H9 (cell line): ENCODE data around the gene GPR87. TPM values are rescaled to one million over a fixed set of nuclear protein-coding genes. Genes with fewer than 3 reads are reported as not detected.

ENCODE experiments used
- DNase-seq: peaks from one replicate; pipeline ENCODE4 v3.0.0-alpha.2; 2017
- H2AFZ ChIP-seq: one replicate; pipeline ENCODE4 v1.6.1; 2013; ENCODE audit warnings: mild to moderate bottlenecking, low read length, control low read depth, moderate library complexity
- H2AK5ac ChIP-seq: 2 replicates; pipeline ENCODE4 v1.6.1; 2013; ENCODE audit warnings: low read length, control low read depth, mixed read lengths; ENCODE audit not compliant: insufficient read length
- H2BK120ac ChIP-seq: one replicate; pipeline ENCODE4 v1.6.1; 2013; ENCODE audit warnings: low read depth, mild to moderate bottlenecking, low read length, control low read depth, inconsistent platforms; ENCODE audit not compliant: poor library complexity, severe bottlenecking
- H2BK12ac ChIP-seq: 2 replicates; pipeline ENCODE4 v1.6.1; 2013; ENCODE audit warnings: low read length, control low read depth, mixed read lengths, low read depth; ENCODE audit not compliant: insufficient read length
- H2BK15ac ChIP-seq: 2 replicates; pipeline ENCODE4 v1.6.1; 2013; ENCODE audit warnings: low read depth, low read length, control low read depth
- H2BK20ac ChIP-seq: one replicate; pipeline ENCODE4 v1.6.1; 2013; ENCODE audit warnings: low read depth, mild to moderate bottlenecking, low read length, control low read depth, inconsistent platforms; ENCODE audit not compliant: poor library complexity, severe bottlenecking
- H2BK5ac ChIP-seq: 2 replicates; pipeline ENCODE4 v1.6.1; 2013; ENCODE audit warnings: low read length, control low read depth, mixed read lengths; ENCODE audit not compliant: insufficient read length
- H3K14ac ChIP-seq: 2 replicates; pipeline ENCODE4 v1.6.1; 2013; ENCODE audit warnings: low read length, control low read depth; ENCODE audit not compliant: insufficient read depth
- H3K18ac ChIP-seq: 2 replicates; pipeline ENCODE4 v1.6.1; 2013; ENCODE audit warnings: low read depth, mild to moderate bottlenecking, mixed read lengths, low read length, control low read depth; ENCODE audit not compliant: insufficient read length
- H3K23ac ChIP-seq: 2 replicates; pipeline ENCODE4 v1.6.1; 2013; ENCODE audit warnings: low read length, control low read depth, mixed read lengths, low read depth; ENCODE audit not compliant: insufficient read length
- H3K23me2 ChIP-seq: 2 replicates; pipeline ENCODE4 v1.6.1; 2013; ENCODE audit warnings: low read depth, mild to moderate bottlenecking, mixed read lengths, low read length, control low read depth; ENCODE audit not compliant: insufficient read length, poor library complexity, severe bottlenecking
- H3K27ac ChIP-seq: 2 replicates; pipeline ENCODE4 v1.5.1; 2013; ENCODE audit warnings: low read length, control low read depth, mixed read lengths, low read depth; ENCODE audit not compliant: insufficient read length
- H3K27me3 ChIP-seq: 2 replicates; pipeline ENCODE4 v1.6.1; 2013; ENCODE audit warnings: low read length, control low read depth, inconsistent platforms; ENCODE audit not compliant: insufficient read depth
- H3K4ac ChIP-seq: 2 replicates; pipeline ENCODE4 v1.6.1; 2013; ENCODE audit warnings: low read depth, mild to moderate bottlenecking, control low read depth, inconsistent platforms, low read length, moderate library complexity
- H3K4me1 ChIP-seq: 2 replicates; pipeline ENCODE4 v1.6.1; 2013; ENCODE audit warnings: low read length, control low read depth, inconsistent platforms; ENCODE audit not compliant: insufficient read depth
- H3K4me2 ChIP-seq: 2 replicates; pipeline ENCODE4 v1.6.1; 2013; ENCODE audit warnings: low read length, control low read depth, mixed read lengths; ENCODE audit not compliant: insufficient read length, insufficient read depth
- H3K56ac ChIP-seq: 2 replicates; pipeline ENCODE4 v1.6.1; 2013; ENCODE audit warnings: low read depth, mild to moderate bottlenecking, mixed read lengths, low read length, control low read depth; ENCODE audit not compliant: insufficient read length
- H3K79me1 ChIP-seq: 2 replicates; pipeline ENCODE4 v1.6.1; 2013; ENCODE audit warnings: low read depth, mild to moderate bottlenecking, moderate library complexity, low read length, control low read depth, inconsistent platforms; ENCODE audit not compliant: insufficient read depth, poor library complexity, severe bottlenecking
- H3K79me2 ChIP-seq: 2 replicates; pipeline ENCODE4 v1.6.1; 2013; ENCODE audit warnings: low read length, control low read depth, inconsistent platforms; ENCODE audit not compliant: insufficient read depth
- H3K9ac ChIP-seq: 2 replicates; pipeline ENCODE4 v1.6.1; 2013; ENCODE audit warnings: low read length, control low read depth, mixed read lengths; ENCODE audit not compliant: insufficient read length; ENCODE audit errors: extremely low read depth
- H3K9me3 ChIP-seq: one replicate; pipeline ENCODE4 v1.6.1; 2013; ENCODE audit warnings: low read depth, low read length, inconsistent platforms; ENCODE audit not compliant: control insufficient read depth
- H3T11ph ChIP-seq: one replicate; pipeline ENCODE4 v1.6.1; 2013; ENCODE audit warnings: mild to moderate bottlenecking, low read length, control low read depth, inconsistent platforms
- H4K20me1 ChIP-seq: one replicate; pipeline ENCODE4 v1.6.1; 2013; ENCODE audit not compliant: control insufficient read depth, insufficient read length, insufficient read depth
- H4K5ac ChIP-seq: 2 replicates; pipeline ENCODE4 v1.6.1; 2013; ENCODE audit warnings: low read depth, mild to moderate bottlenecking, mixed read lengths, low read length, control low read depth; ENCODE audit not compliant: insufficient read length
- H4K8ac ChIP-seq: replicated peaks from 2 replicates; pipeline ENCODE4 v1.6.1; 2013; ENCODE audit warnings: low read length, control low read depth, mixed read lengths, low read depth; ENCODE audit not compliant: insufficient read length
- H4K91ac ChIP-seq: 2 replicates; pipeline ENCODE4 v1.6.1; 2013; ENCODE audit warnings: low read depth, mild to moderate bottlenecking, moderate library complexity, mixed read lengths, low read length, control low read depth; ENCODE audit not compliant: insufficient read length
- H3K27ac Mint-ChIP-seq, 3 experiments: 2 replicates in 2 of 3; 3 replicates in 1 of 3; pipeline ENCODE4 v1.8.0; 2020 to 2021; ENCODE audit warnings: mixed read lengths in 3 of 3, mild to moderate bottlenecking in 1 of 3, moderate library complexity in 1 of 3
- H3K27me3 Mint-ChIP-seq: 2 replicates; pipeline ENCODE4 v1.8.0; 2021; ENCODE audit warnings: low read depth, mild to moderate bottlenecking, moderate library complexity, mixed read lengths
- H3K36me3 Mint-ChIP-seq, 3 experiments: 2 replicates in 2 of 3; 3 replicates in 1 of 3; pipeline ENCODE4 v1.8.0; 2020 to 2021; ENCODE audit warnings: low read depth in 3 of 3, mixed read lengths in 3 of 3; ENCODE audit not compliant: insufficient read depth in 1 of 3
- H3K4me1 Mint-ChIP-seq, 2 experiments: 2 replicates each; pipeline ENCODE4 v1.8.0; 2020; ENCODE audit warnings: mixed read lengths in 2 of 2
- H3K4me3 Mint-ChIP-seq, 2 experiments: 2 replicates in 1 of 2; 3 replicates in 1 of 2; pipeline ENCODE4 v1.8.0; 2020 to 2021; ENCODE audit warnings: mild to moderate bottlenecking in 2 of 2, mixed read lengths in 2 of 2, moderate library complexity in 1 of 2
- H3K9me3 Mint-ChIP-seq, 2 experiments: 2 replicates in 1 of 2; 3 replicates in 1 of 2; pipeline ENCODE4 v1.8.0; 2020; ENCODE audit warnings: mild to moderate bottlenecking in 2 of 2, mixed read lengths in 2 of 2, moderate library complexity in 1 of 2
- WGBS: extraction: QIAGEN DNeasy Blood & Tissue Kit; methylation state at CpG from one replicate; pipeline ENCODE4 v1.1.7; 2013; ENCODE audit warnings: missing lambda C conversion rate, low lambda C conversion rate, mixed read lengths; ENCODE audit not compliant: insufficient read length; ENCODE audit errors: extremely low coverage; 5-methylcytosine and 5-hydroxymethylcytosine counted together
- total RNA-seq: library from RNA; stranded (reverse); gene quantifications from 2 replicates; pipeline ENCODE4 v1.2.1, GENCODE V29; 2021
- TF ChIP-seq, protein P1 (sequence below): fragments of 200-600 bp; sonication (generic); conservative IDR thresholded peaks from 3 replicates; pipeline ENCODE4 v1.8.0; 2021; ENCODE audit warnings: antibody characterized with exemption, mild to moderate bottlenecking

The GPR87 gene
- total RNA-seq, 1 experiment from 2014 or later, result 0.33 TPM

DNA sequence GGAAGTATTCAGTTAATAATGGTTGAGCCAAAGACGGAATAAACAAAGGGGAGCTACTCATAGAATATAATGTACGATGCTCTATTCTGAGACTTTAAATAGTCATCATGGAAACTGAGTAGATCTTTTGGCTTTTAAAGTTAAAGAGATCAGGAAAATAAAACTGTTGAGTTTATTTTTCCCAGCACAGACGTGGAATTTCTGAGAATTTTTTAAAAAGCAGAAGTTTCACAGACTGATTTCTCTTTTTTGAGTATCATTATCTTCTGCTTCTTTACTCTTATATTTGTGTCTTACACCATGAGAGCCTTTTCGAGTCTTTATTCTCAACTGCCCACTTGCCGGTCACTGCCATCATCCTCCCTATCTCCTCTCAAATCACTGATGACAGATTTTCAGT lies 51.5 kb downstream of the GPR87 start:
- peaks cover 2% of the 10 kb centered on the region; the same call in 1 of the 2 replicates for H3K4me1 ChIP-seq
- no peak overlapping the region for H2AK5ac ChIP-seq
- no peak overlapping the region for H3K18ac ChIP-seq
- Mint-ChIP-seq H3K4me1 (peaks cover 15 to 18% of the 10 kb centered on the region in 2 experiments), H3K27me3 (no peaks in the 10 kb centered on the region), H3K4me3 (no peak overlapping the region), H3K9me3 (no peaks in the 10 kb centered on the region), H3K36me3 (peaks cover 0 to 11% (median 7%) of the 10 kb centered on the region in 3 experiments; a peak in 4 of 7 replicates), H3K27ac (no peak overlapping the region; a peak in 1 of 7 replicates)
- no peak overlapping the region for H4K91ac ChIP-seq
- no peak overlapping the region for H3K27ac ChIP-seq
- no peaks in the 10 kb centered on the region for H3K23me2 ChIP-seq
- H2BK120ac ChIP-seq, result no peak overlapping the region
- no peak overlapping the region for H4K8ac ChIP-seq
- H2BK12ac ChIP-seq, result no peak overlapping the region
- TF ChIP-seq, protein P1, sequence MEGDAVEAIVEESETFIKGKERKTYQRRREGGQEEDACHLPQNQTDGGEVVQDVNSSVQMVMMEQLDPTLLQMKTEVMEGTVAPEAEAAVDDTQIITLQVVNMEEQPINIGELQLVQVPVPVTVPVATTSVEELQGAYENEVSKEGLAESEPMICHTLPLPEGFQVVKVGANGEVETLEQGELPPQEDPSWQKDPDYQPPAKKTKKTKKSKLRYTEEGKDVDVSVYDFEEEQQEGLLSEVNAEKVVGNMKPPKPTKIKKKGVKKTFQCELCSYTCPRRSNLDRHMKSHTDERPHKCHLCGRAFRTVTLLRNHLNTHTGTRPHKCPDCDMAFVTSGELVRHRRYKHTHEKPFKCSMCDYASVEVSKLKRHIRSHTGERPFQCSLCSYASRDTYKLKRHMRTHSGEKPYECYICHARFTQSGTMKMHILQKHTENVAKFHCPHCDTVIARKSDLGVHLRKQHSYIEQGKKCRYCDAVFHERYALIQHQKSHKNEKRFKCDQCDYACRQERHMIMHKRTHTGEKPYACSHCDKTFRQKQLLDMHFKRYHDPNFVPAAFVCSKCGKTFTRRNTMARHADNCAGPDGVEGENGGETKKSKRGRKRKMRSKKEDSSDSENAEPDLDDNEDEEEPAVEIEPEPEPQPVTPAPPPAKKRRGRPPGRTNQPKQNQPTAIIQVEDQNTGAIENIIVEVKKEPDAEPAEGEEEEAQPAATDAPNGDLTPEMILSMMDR, result no peak
- no peak overlapping the region for H2BK15ac ChIP-seq
- no peak overlapping the region for H3T11ph ChIP-seq
- no peak overlapping the region for H3K56ac ChIP-seq
- H3K14ac ChIP-seq, result no peak overlapping the region
- no peaks in the 10 kb centered on the region for H3K79me2 ChIP-seq
- no peak overlapping the region for H3K9ac ChIP-seq
- H4K5ac ChIP-seq, result no peak overlapping the region
- no peak overlapping the region for H2AFZ ChIP-seq
- H2BK5ac ChIP-seq, result no peak overlapping the region
- no peak overlapping the region for H3K4me2 ChIP-seq
- no CpG with 5 or more reads among the region's 5 CpGs for WGBS
- H3K27me3 ChIP-seq, result no peaks in the 10 kb centered on the region
- DNase-seq, result no peak
- no peak overlapping the region for H3K4ac ChIP-seq
- H3K9me3 ChIP-seq, result no peaks in the 10 kb centered on the region
- H3K23ac ChIP-seq, result no peak overlapping the region
- no peaks in the 10 kb centered on the region for H4K20me1 ChIP-seq
- no peaks in the 10 kb centered on the region for H3K79me1 ChIP-seq
- no peak overlapping the region for H2BK20ac ChIP-seq
